Hepatocyte (in vitro differentiated cells): ENCODE data around the gene RLIM. TPM values are rescaled to one million over a fixed set of nuclear protein-coding genes. Genes with fewer than 3 reads are reported as not detected.

Experiments used
- DNase-seq: peaks from one replicate; pipeline ENCODE4 v3.0.0-alpha.2; 2016; ENCODE audit warnings: low spot score
- H2AFZ ChIP-seq: fragments of 200-600 bp; sonication (generic); 2 replicates; pipeline ENCODE4 v1.6.0; 2016; ENCODE audit warnings: antibody characterized with exemption, mild to moderate bottlenecking
- H3K27ac ChIP-seq: fragments of 200-600 bp; sonication (generic); 2 replicates; pipeline ENCODE4 v1.5.1; 2016; ENCODE audit warnings: mild to moderate bottlenecking
- H3K27me3 ChIP-seq: fragments of 200-600 bp; sonication (generic); 2 replicates; pipeline ENCODE4 v1.6.1; 2016
- H3K36me3 ChIP-seq: fragments of 200-600 bp; sonication (generic); replicated peaks from 2 replicates; pipeline ENCODE4 v1.5.1; 2016; ENCODE audit warnings: low read depth; ENCODE audit not compliant: insufficient read depth
- H3K4me1 ChIP-seq: fragments of 200-600 bp; sonication (generic); 2 replicates; pipeline ENCODE4 v1.5.1; 2016; ENCODE audit warnings: mild to moderate bottlenecking, moderate library complexity; ENCODE audit not compliant: insufficient read depth
- H3K4me2 ChIP-seq: fragments of 200-600 bp; sonication (generic); 2 replicates; pipeline ENCODE4 v1.6.0; 2016
- H3K4me3 ChIP-seq: fragments of 200-600 bp; sonication (generic); 2 replicates; pipeline ENCODE4 v1.5.1; 2016; ENCODE audit warnings: mild to moderate bottlenecking
- H3K79me2 ChIP-seq: fragments of 200-600 bp; sonication (generic); 2 replicates; pipeline ENCODE4 v1.6.0; 2017; ENCODE audit warnings: mild to moderate bottlenecking
- H3K9me2 ChIP-seq: fragments of 200-600 bp; sonication (generic); replicated peaks from 2 replicates; pipeline ENCODE4 v1.6.0; 2017; ENCODE audit warnings: mild to moderate bottlenecking; ENCODE audit not compliant: insufficient read depth
- H3K9me3 ChIP-seq: fragments of 200-600 bp; sonication (generic); 2 replicates; pipeline ENCODE4 v1.5.1; 2016; ENCODE audit warnings: low read depth, mild to moderate bottlenecking
- H4K20me1 ChIP-seq: fragments of 200-600 bp; sonication (generic); 2 replicates; pipeline ENCODE4 v1.6.0; 2016; ENCODE audit warnings: mild to moderate bottlenecking; ENCODE audit not compliant: insufficient read depth, poor library complexity, severe bottlenecking
- CTCF ChIP-seq: fragments of 200-600 bp; sonication (generic); IDR thresholded peaks from 2 replicates; pipeline ENCODE4 v1.5.1; 2016; ENCODE audit warnings: antibody characterized with exemption, mild to moderate bottlenecking; ENCODE audit not compliant: poor library complexity
- EZH2 ChIP-seq: fragments of 200-600 bp; sonication (generic); IDR thresholded peaks from 2 replicates; pipeline ENCODE4 v1.6.1; 2016; ENCODE audit warnings: antibody characterized with exemption, mild to moderate bottlenecking, borderline replicate concordance
- EZH2phosphoT487 ChIP-seq: fragments of 200-600 bp; sonication (generic); IDR thresholded peaks from one replicate; pipeline ENCODE4 v1.6.1; 2018; ENCODE audit warnings: antibody characterized with exemption, mild to moderate bottlenecking, low read depth, moderate library complexity; ENCODE audit not compliant: unreplicated experiment, severe bottlenecking
- WGBS: methylation state at CpG from one replicate; pipeline ENCODE4 v1.1.6; 2016; ENCODE audit warnings: low lambda C conversion rate; ENCODE audit errors: missing lambda C conversion rate; 5-methylcytosine and 5-hydroxymethylcytosine counted together
- polyA plus RNA-seq: library from polyadenylated mRNA; unstranded; fragments of >200 nt; fragmentation: Nextera tagmentation; extraction: Ambion mirVana; gene quantifications from 2 replicates; pipeline ENCODE4 v1.2.1, GENCODE V29; 2016
- total RNA-seq: library from RNA; depleted of rRNA; stranded (reverse); fragments of >200 nt; gene quantifications from 2 replicates; pipeline ENCODE4 v1.2.3, GENCODE V29; 2014

The RLIM gene
- total and polyA plus RNA-seq, 2 experiments from 2014 or later = 9.1 to 49.2 TPM

- DNase-seq = peak; percentile 20
- Histone ChIP-seq H3K4me2 (peak overlapping the region; percentile 72), H3K27me3 (no peaks in the 10 kb centered on the region), H3K36me3 (no peaks in the 10 kb centered on the region), H4K20me1 (peaks cover 6% of the 10 kb centered on the region), H3K9me3 (no peaks in the 10 kb centered on the region), H3K27ac (peak overlapping the region; percentile 98), H3K4me3 (peak overlapping the region; percentile 79), H3K79me2 (peaks cover 54% of the 10 kb centered on the region), H3K4me1 (no peaks in the 10 kb centered on the region), H3K9me2 (no peaks in the 10 kb centered on the region), H2AFZ (peak overlapping the region; percentile 4)
- 37% methylated on average over 15 of the region's 15 CpGs for WGBS
- TF ChIP-seq CTCF (no peak), EZH2 (no peak), EZH2phosphoT487 (no peak)
These were observed 893 bp downstream of the RLIM start for GRCh38 chrX:74613370-74614092.

GRCh38 chrX:74606799-74607198 is 7.6 kb downstream of the RLIM start:
- no peaks in the 10 kb centered on the region for H3K27me3 ChIP-seq
- H3K4me3 ChIP-seq = no peak overlapping the region
- WGBS = 82% methylated on average over 12 of the region's 12 CpGs
- H3K4me2 ChIP-seq = no peak overlapping the region
- peaks cover 56% of the 10 kb centered on the region for H4K20me1 ChIP-seq
- H2AFZ ChIP-seq = no peak overlapping the region
- no peak for DNase-seq
- no peaks in the 10 kb centered on the region for H3K9me3 ChIP-seq
- TF ChIP-seq EZH2phosphoT487 = no peak
- no peak for TF ChIP-seq CTCF
- no peak for TF ChIP-seq EZH2
- H3K27ac ChIP-seq = no peak overlapping the region
- H3K36me3 ChIP-seq = no peaks in the 10 kb centered on the region
- H3K9me2 ChIP-seq = no peaks in the 10 kb centered on the region
- H3K4me1 ChIP-seq = no peaks in the 10 kb centered on the region
- H3K79me2 ChIP-seq = peaks cover 97% of the 10 kb centered on the region

- no peaks in the 10 kb centered on the region for H3K4me1 ChIP-seq
- H3K9me2 ChIP-seq = no peaks in the 10 kb centered on the region
- no peak overlapping the region for H2AFZ ChIP-seq
- H4K20me1 ChIP-seq = peaks cover 61% of the 10 kb centered on the region
- no peak for DNase-seq
- peaks cover 97% of the 10 kb centered on the region for H3K79me2 ChIP-seq
- no peak overlapping the region for H3K4me3 ChIP-seq
- no peaks in the 10 kb centered on the region for H3K36me3 ChIP-seq
- TF ChIP-seq CTCF = no peak
- no peak for TF ChIP-seq EZH2
- no peak for TF ChIP-seq EZH2phosphoT487
- H3K9me3 ChIP-seq = no peaks in the 10 kb centered on the region
- no peak overlapping the region for H3K27ac ChIP-seq
- H3K4me2 ChIP-seq = no peak overlapping the region
- H3K27me3 ChIP-seq = no peaks in the 10 kb centered on the region
These were observed 8.1 kb downstream of the RLIM start for GRCh38 chrX:74606342-74606741.
